ENCODE measurements around the gene TSGA10IP. TPM values are rescaled to one million over a fixed set of nuclear protein-coding genes. Genes with fewer than 3 reads are reported as not detected.

TSGA10IP gene
- total and polyA plus RNA-seq, 10 donors, result 0.06 to 0.24 (median 0.19) TPM; not detected in 6

Other genes starting within 250 kb of the TSGA10IP start
- gene KAT5, start 233.2 kb upstream of the TSGA10IP start, total RNA-seq, result 10 to 100 TPM; 55.0 to 85.8 (median 63.6) TPM
- gene KAT5, start 233.2 kb upstream of the TSGA10IP start, polyA plus RNA-seq, result 100 to 1,000 TPM in 1 of 3 donors, 10 to 100 TPM in 2; 55.3 to 103 (median 72.4) TPM
- gene RNASEH2C, start 224.7 kb upstream of the TSGA10IP start, total RNA-seq, result 100 to 1,000 TPM in 2 of 7 donors, 10 to 100 TPM in 5; 51.0 to 141 (median 54.4) TPM
- 100 to 1,000 TPM in 2 of 3 donors, 10 to 100 TPM in 1; 56.3 to 124 (median 112) TPM for gene RNASEH2C, start 224.7 kb upstream of the TSGA10IP start, polyA plus RNA-seq
- 10 to 100 TPM; 28.9 to 58.9 (median 33.1) TPM for gene AP5B1, start 164.5 kb upstream of the TSGA10IP start, total RNA-seq
- gene AP5B1, start 164.5 kb upstream of the TSGA10IP start, polyA plus RNA-seq, result 10 to 100 TPM in 1 of 3 donors, 1 to 10 TPM in 2; 2.8 to 12.6 (median 3.3) TPM
- gene OVOL1, start 158.4 kb upstream of the TSGA10IP start, total RNA-seq, result under 1 TPM in 2 of 7 donors, not detected in 5; 0.14 to 0.47 TPM
- gene OVOL1, start 158.4 kb upstream of the TSGA10IP start, polyA plus RNA-seq, result under 1 TPM in 2 of 3 donors, not detected in 1; 0.03 to 0.06 TPM
- gene SNX32, start 111.5 kb upstream of the TSGA10IP start, total RNA-seq, result 1 to 10 TPM in 2 of 7 donors, under 1 TPM in 3, not detected in 2; 0.22 to 1.2 (median 0.77) TPM
- 1 to 10 TPM in 1 of 3 donors, under 1 TPM in 2; 0.45 to 1.5 (median 0.89) TPM for gene SNX32, start 111.5 kb upstream of the TSGA10IP start, polyA plus RNA-seq
- 1,000 to 10,000 TPM in 2 of 7 donors, 100 to 1,000 TPM in 5; 666 to 1,219 (median 868) TPM for gene CFL1, start 87.3 kb upstream of the TSGA10IP start, total RNA-seq
- 100 to 1,000 TPM; 562 to 869 (median 862) TPM for gene CFL1, start 87.3 kb upstream of the TSGA10IP start, polyA plus RNA-seq
- 10 to 100 TPM; 54.8 to 77.3 (median 65.5) TPM for gene MUS81, start 85.0 kb upstream of the TSGA10IP start, total RNA-seq
- 10 to 100 TPM; 71.2 to 93.5 (median 89.5) TPM for gene MUS81, start 85.0 kb upstream of the TSGA10IP start, polyA plus RNA-seq
- gene EFEMP2, start 72.7 kb upstream of the TSGA10IP start, total RNA-seq, result 10 to 100 TPM; 21.0 to 53.5 (median 38.4) TPM
- gene EFEMP2, start 72.7 kb upstream of the TSGA10IP start, polyA plus RNA-seq, result 10 to 100 TPM; 22.5 to 39.1 (median 31.4) TPM
- gene CTSW, start 65.6 kb upstream of the TSGA10IP start, total RNA-seq, result 10 to 100 TPM; 18.8 to 38.2 (median 29.5) TPM
- gene CTSW, start 65.6 kb upstream of the TSGA10IP start, polyA plus RNA-seq, result 10 to 100 TPM in 2 of 3 donors, 1 to 10 TPM in 1; 5.6 to 13.2 (median 10.8) TPM
- 10 to 100 TPM; 52.3 to 79.0 (median 64.9) TPM for gene FIBP, start 57.0 kb upstream of the TSGA10IP start, total RNA-seq
- 10 to 100 TPM; 61.9 to 66.3 (median 62.3) TPM for gene FIBP, start 57.0 kb upstream of the TSGA10IP start, polyA plus RNA-seq
- gene CCDC85B, start 54.8 kb upstream of the TSGA10IP start, total RNA-seq, result 10 to 100 TPM; 38.7 to 61.7 (median 44.4) TPM
- gene CCDC85B, start 54.8 kb upstream of the TSGA10IP start, polyA plus RNA-seq, result 100 to 1,000 TPM in 1 of 3 donors, 10 to 100 TPM in 2; 53.9 to 131 (median 96.2) TPM
- gene FOSL1, start 45.1 kb upstream of the TSGA10IP start, total RNA-seq, result 1 to 10 TPM in 6 of 7 donors, under 1 TPM in 1; 0.42 to 5.4 (median 1.6) TPM
- gene FOSL1, start 45.1 kb upstream of the TSGA10IP start, polyA plus RNA-seq, result 1 to 10 TPM in 2 of 3 donors, under 1 TPM in 1; 0.59 to 1.2 (median 1.2) TPM
- 10 to 100 TPM; 22.0 to 40.9 (median 31.7) TPM for gene C11orf68, start 26.4 kb upstream of the TSGA10IP start, total RNA-seq
- 10 to 100 TPM; 34.3 to 44.9 (median 36.7) TPM for gene C11orf68, start 26.4 kb upstream of the TSGA10IP start, polyA plus RNA-seq
- 10 to 100 TPM; 58.3 to 84.2 (median 69.6) TPM for gene DRAP1, start 26.1 kb upstream of the TSGA10IP start, total RNA-seq
- 100 to 1,000 TPM; 116 to 123 (median 122) TPM for gene DRAP1, start 26.1 kb upstream of the TSGA10IP start, polyA plus RNA-seq
- 10 to 100 TPM; 26.6 to 64.7 (median 54.9) TPM for gene SART1, start 16.3 kb downstream of the TSGA10IP start, total RNA-seq
- gene SART1, start 16.3 kb downstream of the TSGA10IP start, polyA plus RNA-seq, result 100 to 1,000 TPM in 2 of 3 donors, 10 to 100 TPM in 1; 80.3 to 117 (median 109) TPM
- gene EIF1AD, start 56.7 kb downstream of the TSGA10IP start, total RNA-seq, result 10 to 100 TPM; 24.5 to 39.2 (median 35.5) TPM
- gene EIF1AD, start 56.7 kb downstream of the TSGA10IP start, polyA plus RNA-seq, result 10 to 100 TPM; 14.3 to 22.0 (median 15.4) TPM
- gene BANF1, start 57.0 kb downstream of the TSGA10IP start, total RNA-seq, result 100 to 1,000 TPM in 3 of 7 donors, 10 to 100 TPM in 4; 50.5 to 139 (median 92.9) TPM
- 100 to 1,000 TPM; 151 to 219 (median 196) TPM for gene BANF1, start 57.0 kb downstream of the TSGA10IP start, polyA plus RNA-seq
- gene CST6, start 66.5 kb downstream of the TSGA10IP start, total RNA-seq, result not detected
- 1 to 10 TPM in 1 of 3 donors, under 1 TPM in 2; 0.76 to 1.4 (median 0.93) TPM for gene CST6, start 66.5 kb downstream of the TSGA10IP start, polyA plus RNA-seq
- 1 to 10 TPM in 3 of 7 donors, under 1 TPM in 2, not detected in 2; 0.70 to 1.2 (median 1.1) TPM for gene CATSPER1, start 81.0 kb downstream of the TSGA10IP start, total RNA-seq
- gene CATSPER1, start 81.0 kb downstream of the TSGA10IP start, polyA plus RNA-seq, result under 1 TPM; 0.30 to 0.51 (median 0.50) TPM
- not detected for gene GAL3ST3, start 103.7 kb downstream of the TSGA10IP start, total RNA-seq
- under 1 TPM; 0.03 to 0.04 (median 0.03) TPM for gene GAL3ST3, start 103.7 kb downstream of the TSGA10IP start, polyA plus RNA-seq
- gene SF3B2, start 106.9 kb downstream of the TSGA10IP start, total RNA-seq, result 100 to 1,000 TPM; 139 to 195 (median 164) TPM
- 100 to 1,000 TPM in 1 of 3 donors, 10 to 100 TPM in 2; 77.5 to 104 (median 89.9) TPM for gene SF3B2, start 106.9 kb downstream of the TSGA10IP start, polyA plus RNA-seq
- gene PACS1, start 124.8 kb downstream of the TSGA10IP start, total RNA-seq, result 100 to 1,000 TPM in 5 of 7 donors, 10 to 100 TPM in 2; 65.8 to 126 (median 110) TPM
- gene PACS1, start 124.8 kb downstream of the TSGA10IP start, polyA plus RNA-seq, result 10 to 100 TPM; 20.6 to 35.1 (median 20.9) TPM